OCI-LY1 (cell line): ENCODE measurements around the gene SNRK.

Experiments used
- H2AFZ ChIP-seq: fragments of 200-600 bp; sonication (generic), shearing (Covaris generic); 2 replicates; pipeline ENCODE4 v1.6.0; 2014; ENCODE audit warnings: antibody characterized with exemption, mild to moderate bottlenecking, low read length
- H3F3A ChIP-seq: fragments of 200-600 bp; sonication (generic), shearing (Covaris generic); 2 replicates; pipeline ENCODE4 v1.6.0; 2014; ENCODE audit warnings: mild to moderate bottlenecking, antibody characterized with exemption, low read length, moderate library complexity; ENCODE audit not compliant: insufficient read depth
- H3K27ac ChIP-seq: fragments of 200-600 bp; sonication (generic); 2 replicates; pipeline ENCODE4 v1.5.1; 2014; ENCODE audit warnings: low read length, mixed run types, mild to moderate bottlenecking, low read depth; ENCODE audit not compliant: poor library complexity, severe bottlenecking
- H3K27me3 ChIP-seq: fragments of 200-600 bp; sonication (generic); 2 replicates; pipeline ENCODE4 v1.6.0; 2014; ENCODE audit warnings: antibody characterized with exemption, mild to moderate bottlenecking, low read length, moderate library complexity; ENCODE audit not compliant: insufficient read depth
- H3K36me3 ChIP-seq: fragments of 200-600 bp; sonication (generic); 2 replicates; pipeline ENCODE4 v1.6.1; 2014; ENCODE audit warnings: mild to moderate bottlenecking, antibody characterized with exemption, low read length, moderate library complexity, mixed read lengths; ENCODE audit not compliant: insufficient read depth
- H3K4me1 ChIP-seq: fragments of 200-600 bp; sonication (generic); 2 replicates; pipeline ENCODE4 v1.5.1; 2014; ENCODE audit warnings: mild to moderate bottlenecking, low read length, moderate library complexity; ENCODE audit not compliant: insufficient read depth, severe bottlenecking
- H3K4me2 ChIP-seq: fragments of 200-600 bp; sonication (generic), shearing (Covaris generic); 2 replicates; pipeline ENCODE4 v1.6.1; 2014; ENCODE audit warnings: low read length
- H3K4me3 ChIP-seq: fragments of 200-600 bp; sonication (generic); 2 replicates; pipeline ENCODE4 v1.5.1; 2014; ENCODE audit warnings: low read length, low read depth, mild to moderate bottlenecking, mixed read lengths; ENCODE audit not compliant: poor library complexity, severe bottlenecking
- H3K79me2 ChIP-seq: fragments of 200-600 bp; shearing (Covaris generic); 2 replicates; pipeline ENCODE4 v1.6.1; 2016; ENCODE audit warnings: mixed run types, low read length, mixed read lengths; ENCODE audit not compliant: insufficient read depth
- H3K9ac ChIP-seq: fragments of 200-600 bp; sonication (generic), shearing (Covaris generic); 2 replicates; pipeline ENCODE4 v1.6.1; 2014; ENCODE audit warnings: mild to moderate bottlenecking, low read length, mixed read lengths
- H3K9me2 ChIP-seq: fragments of 200-600 bp; sonication (generic), shearing (Covaris generic); 2 replicates; pipeline ENCODE4 v1.6.1; 2014; ENCODE audit warnings: low read depth, mild to moderate bottlenecking, low read length, mixed read lengths
- H3K9me3 ChIP-seq: fragments of 200-600 bp; shearing (Covaris generic); 2 replicates; pipeline ENCODE4 v1.6.1; 2014; ENCODE audit warnings: low read length, mixed read lengths
- H4K20me1 ChIP-seq: fragments of 200-600 bp; sonication (generic), shearing (Covaris generic); 2 replicates; pipeline ENCODE4 v1.6.0; 2016; ENCODE audit warnings: mild to moderate bottlenecking, low read length; ENCODE audit not compliant: insufficient read depth
- EZH2 ChIP-seq: fragments of 200-600 bp; sonication (generic), shearing (Covaris generic); IDR thresholded peaks from 2 replicates; pipeline ENCODE4 v1.8.0; 2017; ENCODE audit warnings: borderline replicate concordance, mixed run types, mild to moderate bottlenecking, antibody characterized with exemption, low read length, moderate library complexity, mixed read lengths
- TF ChIP-seq, protein P1 (sequence below): fragments of 200-600 bp; sonication (generic), shearing (Covaris generic); IDR thresholded peaks from 2 replicates; pipeline ENCODE4 v1.5.1; 2017; ENCODE audit warnings: mild to moderate bottlenecking, antibody characterized with exemption, low read length, moderate library complexity, mixed read lengths

The SNRK gene

DNA sequence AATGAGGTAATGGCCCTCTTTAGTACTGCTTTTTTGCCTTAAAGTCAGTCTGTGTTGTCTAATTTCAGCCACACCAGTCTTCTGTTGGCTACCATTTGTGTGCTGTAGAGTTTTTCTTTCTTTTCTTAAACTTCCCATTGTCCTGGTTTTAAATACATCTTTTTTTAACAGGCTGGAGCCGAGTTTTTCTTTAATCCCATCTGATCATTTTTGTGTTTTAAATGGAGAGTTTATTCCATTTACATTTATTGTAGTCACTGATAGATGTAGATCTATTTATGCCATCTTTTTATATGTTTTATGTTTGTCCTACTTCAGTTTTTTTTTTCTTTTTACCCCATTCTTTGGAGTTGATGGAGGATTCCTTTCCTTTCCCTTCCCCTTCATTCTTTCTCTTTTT is 49.5 kb downstream of the SNRK start:
- Histone ChIP-seq H3K9ac (no peak overlapping the region), H3K4me2 (no peak overlapping the region), H3K36me3 (peaks cover 54% of the 10 kb centered on the region), H3K4me1 (no peaks in the 10 kb centered on the region), H3K27ac (no peak overlapping the region), H3K9me2 (no peaks in the 10 kb centered on the region), H2AFZ (no peak overlapping the region), H3K4me3 (no peak overlapping the region), H3K27me3 (no peaks in the 10 kb centered on the region), H3K79me2 (no peaks in the 10 kb centered on the region), H4K20me1 (no peaks in the 10 kb centered on the region), H3F3A (no peaks in the 10 kb centered on the region), H3K9me3 (peaks cover 15% of the 10 kb centered on the region)
- TF ChIP-seq EZH2: no peak
- TF ChIP-seq, protein P1, sequence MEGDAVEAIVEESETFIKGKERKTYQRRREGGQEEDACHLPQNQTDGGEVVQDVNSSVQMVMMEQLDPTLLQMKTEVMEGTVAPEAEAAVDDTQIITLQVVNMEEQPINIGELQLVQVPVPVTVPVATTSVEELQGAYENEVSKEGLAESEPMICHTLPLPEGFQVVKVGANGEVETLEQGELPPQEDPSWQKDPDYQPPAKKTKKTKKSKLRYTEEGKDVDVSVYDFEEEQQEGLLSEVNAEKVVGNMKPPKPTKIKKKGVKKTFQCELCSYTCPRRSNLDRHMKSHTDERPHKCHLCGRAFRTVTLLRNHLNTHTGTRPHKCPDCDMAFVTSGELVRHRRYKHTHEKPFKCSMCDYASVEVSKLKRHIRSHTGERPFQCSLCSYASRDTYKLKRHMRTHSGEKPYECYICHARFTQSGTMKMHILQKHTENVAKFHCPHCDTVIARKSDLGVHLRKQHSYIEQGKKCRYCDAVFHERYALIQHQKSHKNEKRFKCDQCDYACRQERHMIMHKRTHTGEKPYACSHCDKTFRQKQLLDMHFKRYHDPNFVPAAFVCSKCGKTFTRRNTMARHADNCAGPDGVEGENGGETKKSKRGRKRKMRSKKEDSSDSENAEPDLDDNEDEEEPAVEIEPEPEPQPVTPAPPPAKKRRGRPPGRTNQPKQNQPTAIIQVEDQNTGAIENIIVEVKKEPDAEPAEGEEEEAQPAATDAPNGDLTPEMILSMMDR: no peak

GRCh38 chr3:43338295-43338694 is 52.0 kb downstream of the SNRK start:
- H3K27me3 ChIP-seq: no peaks in the 10 kb centered on the region
- peaks cover 71% of the 10 kb centered on the region for H3K36me3 ChIP-seq

GRCh38 chr3:43340403-43340802 is 54.1 kb downstream of the SNRK start:
- Histone ChIP-seq H3K27me3 (no peaks in the 10 kb centered on the region), H3K4me1 (no peaks in the 10 kb centered on the region), H3K36me3 (peaks cover 84% of the 10 kb centered on the region), H3K9me2 (no peaks in the 10 kb centered on the region), H3K27ac (no peak overlapping the region), H3K9ac (no peak overlapping the region), H2AFZ (no peak overlapping the region), H3K79me2 (no peaks in the 10 kb centered on the region), H3F3A (no peaks in the 10 kb centered on the region), H3K9me3 (peaks cover 13% of the 10 kb centered on the region), H3K4me3 (no peak overlapping the region), H4K20me1 (no peaks in the 10 kb centered on the region), H3K4me2 (no peak overlapping the region)
- TF ChIP-seq, protein P1: no peak
- TF ChIP-seq EZH2: no peak

More at GRCh38 chr3:43338295-43338694, 52.0 kb downstream of the SNRK start:
- TF ChIP-seq EZH2: no peak
- TF ChIP-seq, protein P1: no peak
- no peak overlapping the region for H3K9ac ChIP-seq
- no peaks in the 10 kb centered on the region for H3F3A ChIP-seq
- no peak overlapping the region for H3K4me2 ChIP-seq
- no peak overlapping the region for H3K4me3 ChIP-seq
- H4K20me1 ChIP-seq: no peaks in the 10 kb centered on the region
- peaks cover 15% of the 10 kb centered on the region for H3K9me3 ChIP-seq
- H2AFZ ChIP-seq: no peak overlapping the region
- no peaks in the 10 kb centered on the region for H3K9me2 ChIP-seq
- H3K79me2 ChIP-seq: no peaks in the 10 kb centered on the region
- H3K27ac ChIP-seq: no peak overlapping the region
- H3K4me1 ChIP-seq: no peaks in the 10 kb centered on the region
